LHCN-M2 (cell line): ENCODE data around the gene EIF3D. TPM values are rescaled to one million over a fixed set of nuclear protein-coding genes. Genes with fewer than 3 reads are reported as not detected.
A peak's percentile ranks its signal among the peaks of the same experiment; 100 is the strongest.

ENCODE experiments used
- DNase-seq: peaks from one replicate; pipeline ENCODE4 v3.0.0-alpha.2; 2012; ENCODE audit warnings: low read depth
- polyA plus RNA-seq: library from polyadenylated mRNA; unstranded; fragments of >200 nt; gene quantifications from one replicate; pipeline ENCODE4 v1.2.1, GENCODE V29; 2012; ENCODE audit warnings: missing spikeins
- total RNA-seq: library from RNA; depleted of rRNA; stranded (reverse); fragments of >200 nt; gene quantifications from 2 replicates; pipeline ENCODE4 v1.2.3, GENCODE V29; 2014; rRNA removed

Gene EIF3D, protein sequence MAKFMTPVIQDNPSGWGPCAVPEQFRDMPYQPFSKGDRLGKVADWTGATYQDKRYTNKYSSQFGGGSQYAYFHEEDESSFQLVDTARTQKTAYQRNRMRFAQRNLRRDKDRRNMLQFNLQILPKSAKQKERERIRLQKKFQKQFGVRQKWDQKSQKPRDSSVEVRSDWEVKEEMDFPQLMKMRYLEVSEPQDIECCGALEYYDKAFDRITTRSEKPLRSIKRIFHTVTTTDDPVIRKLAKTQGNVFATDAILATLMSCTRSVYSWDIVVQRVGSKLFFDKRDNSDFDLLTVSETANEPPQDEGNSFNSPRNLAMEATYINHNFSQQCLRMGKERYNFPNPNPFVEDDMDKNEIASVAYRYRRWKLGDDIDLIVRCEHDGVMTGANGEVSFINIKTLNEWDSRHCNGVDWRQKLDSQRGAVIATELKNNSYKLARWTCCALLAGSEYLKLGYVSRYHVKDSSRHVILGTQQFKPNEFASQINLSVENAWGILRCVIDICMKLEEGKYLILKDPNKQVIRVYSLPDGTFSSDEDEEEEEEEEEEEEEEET
- 455 and 528 TPM in 2 replicates for total RNA-seq
- 244 TPM for polyA plus RNA-seq

DNA sequence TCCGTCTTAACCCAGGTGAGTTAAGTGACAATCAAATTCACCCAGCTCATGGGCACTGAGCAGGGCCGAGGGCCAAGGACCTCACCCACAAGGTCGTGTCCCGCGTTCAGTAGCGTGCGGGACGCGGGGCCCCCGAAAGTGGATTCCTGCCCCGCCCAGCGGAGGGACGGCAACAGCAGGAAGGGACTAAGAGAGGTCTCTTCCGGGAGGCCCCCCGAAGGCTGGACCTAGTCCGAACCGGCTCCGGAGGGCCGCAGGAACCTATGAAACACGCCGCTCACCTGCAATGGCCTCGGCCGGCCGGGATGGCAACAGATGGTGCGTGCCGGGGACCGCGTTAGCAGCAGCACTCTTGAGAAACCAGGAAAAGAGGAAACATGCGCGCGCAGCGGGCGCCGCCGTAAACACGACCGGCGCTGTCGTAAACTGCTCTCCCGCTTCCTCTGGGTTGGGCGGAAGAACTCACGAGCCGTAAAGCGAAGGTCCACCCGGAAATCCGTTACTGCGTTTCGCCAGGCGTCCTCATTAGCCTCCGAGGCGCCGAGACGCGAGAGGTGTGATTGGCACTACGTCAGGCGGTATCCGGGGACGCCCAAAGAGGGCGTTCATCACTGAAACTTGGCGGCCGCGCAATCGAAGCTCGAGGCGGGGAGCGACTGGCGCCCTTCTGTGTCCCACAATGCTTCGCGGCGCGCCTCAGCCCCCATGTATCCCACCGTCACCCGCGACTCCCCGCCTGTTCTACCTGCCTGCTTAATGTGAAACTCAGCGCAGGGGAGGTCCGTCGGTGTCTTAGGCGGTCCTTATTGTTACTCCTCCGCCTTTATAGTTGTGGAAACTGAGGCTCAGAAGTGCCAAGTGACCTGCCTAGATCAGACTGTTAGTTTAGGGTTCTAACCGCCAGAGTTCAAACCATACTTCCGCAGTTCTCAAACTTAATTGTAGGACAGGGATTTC lies at the start of gene EIF3D:
Gene EIF3D (minus strand): TSS at position 372 of the 957 bp plus-strand sequence. CDS start 3,045 bp downstream, outside the sequence.
- DNase-seq = peak; percentile 100

DNA sequence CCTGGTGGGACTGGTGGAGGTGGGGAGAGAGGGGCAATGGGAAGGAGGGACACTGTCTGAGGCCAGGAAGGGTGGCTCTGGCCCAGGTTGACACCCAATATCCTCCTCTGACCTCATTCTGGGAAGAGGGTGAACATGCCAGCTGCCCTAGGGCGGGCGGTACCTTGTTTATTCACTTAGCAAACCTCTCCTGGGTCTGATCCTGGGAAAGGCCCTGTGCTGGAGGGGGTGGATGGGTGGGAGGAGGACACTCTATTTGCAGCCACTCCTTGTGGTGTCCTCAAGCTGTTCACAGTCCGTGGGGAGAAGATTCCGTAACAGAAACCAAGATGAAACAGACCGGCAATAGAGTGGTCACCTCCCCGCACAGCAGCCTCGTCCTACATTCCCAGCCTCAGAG lies 49.7 kb upstream of the EIF3D start:
- DNase-seq = no peak

DNA sequence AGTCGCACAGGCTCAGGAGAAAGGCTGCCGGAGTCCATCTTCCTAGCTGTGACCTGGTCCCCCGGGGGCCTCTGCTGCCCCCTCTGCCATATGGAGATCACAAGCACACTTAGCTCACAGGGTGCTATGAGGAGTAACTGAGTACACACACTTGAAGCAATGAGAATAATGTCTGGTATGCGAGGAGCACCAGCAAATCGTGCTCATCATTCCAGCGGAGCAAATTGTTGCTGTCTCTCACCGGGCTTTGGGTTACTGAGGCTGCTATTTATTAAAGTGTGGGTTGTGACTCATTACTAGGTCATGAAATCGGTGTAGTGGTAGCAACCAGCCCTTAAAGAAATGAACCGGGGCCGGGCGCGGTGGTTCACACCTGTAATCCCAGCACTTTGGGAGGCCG lies 48.1 kb upstream of the EIF3D start:
- peak; percentile 86 for DNase-seq

DNA sequence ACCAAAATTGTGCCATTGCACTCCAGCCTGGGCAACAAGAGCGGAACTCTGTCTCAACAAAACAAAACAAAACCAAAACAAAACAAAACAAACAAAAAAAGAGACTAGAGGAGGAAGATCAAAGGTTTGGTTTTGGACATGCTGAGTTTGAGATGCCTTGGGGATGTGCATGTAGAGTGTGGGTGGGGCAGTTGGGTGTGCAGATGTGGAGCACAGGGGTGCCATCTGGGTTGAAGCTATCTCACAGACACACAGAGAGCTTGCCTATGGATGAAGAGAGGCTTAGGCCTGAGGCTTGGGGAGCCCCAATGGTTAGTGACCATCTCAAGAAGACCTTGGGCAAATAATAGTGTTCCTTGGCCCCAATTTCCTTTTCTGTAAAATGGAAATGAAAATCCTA lies 45.8 kb upstream of the EIF3D start:
- DNase-seq = no peak

DNA sequence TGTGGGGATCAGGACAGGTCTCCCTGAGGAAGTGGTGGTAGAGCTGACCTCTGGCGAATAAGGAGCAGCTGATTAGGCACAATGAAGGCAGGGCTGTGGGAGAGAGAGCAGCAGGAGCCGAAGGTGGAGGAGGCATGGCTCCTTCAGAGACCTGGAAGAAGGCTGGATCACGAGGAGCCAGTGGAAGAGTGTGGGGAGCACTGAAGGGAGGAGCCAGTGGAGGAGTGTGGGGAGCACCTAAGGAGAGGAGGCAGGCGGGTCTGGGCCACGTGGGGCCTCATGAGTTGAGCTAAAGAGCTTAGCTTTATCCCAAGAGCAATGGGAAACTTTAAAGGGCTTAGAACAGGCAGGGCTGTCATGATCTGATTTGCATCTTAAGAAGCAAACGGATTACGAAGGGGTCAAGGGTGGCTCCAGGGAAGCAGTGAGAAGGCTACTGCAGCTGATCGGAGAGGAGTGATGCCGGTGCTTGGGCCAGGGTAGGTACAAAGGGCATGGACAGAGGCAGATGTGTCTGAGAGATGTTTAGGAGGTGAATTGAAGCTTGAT lies 44.9 kb upstream of the EIF3D start:
- no peak for DNase-seq

DNA sequence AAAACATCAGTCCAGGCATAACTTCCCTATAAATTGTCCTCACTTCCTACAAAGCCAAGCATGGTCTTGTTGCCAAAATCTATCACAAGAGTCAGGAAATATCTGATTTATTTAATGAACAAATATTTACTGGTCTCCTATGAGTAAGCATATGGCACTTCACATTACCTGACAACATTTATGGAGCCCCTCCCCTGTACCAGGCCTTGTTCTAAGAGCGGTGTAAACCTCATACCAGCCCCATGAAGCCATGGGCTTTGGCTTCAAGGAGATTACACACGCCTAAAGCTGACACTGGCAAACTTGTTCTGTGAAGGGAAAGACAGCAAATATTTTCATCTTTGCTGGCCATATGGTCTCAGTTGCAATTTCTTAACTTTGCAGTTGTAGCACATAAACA lies 43.0 kb upstream of the EIF3D start:
- DNase-seq = no peak

DNA sequence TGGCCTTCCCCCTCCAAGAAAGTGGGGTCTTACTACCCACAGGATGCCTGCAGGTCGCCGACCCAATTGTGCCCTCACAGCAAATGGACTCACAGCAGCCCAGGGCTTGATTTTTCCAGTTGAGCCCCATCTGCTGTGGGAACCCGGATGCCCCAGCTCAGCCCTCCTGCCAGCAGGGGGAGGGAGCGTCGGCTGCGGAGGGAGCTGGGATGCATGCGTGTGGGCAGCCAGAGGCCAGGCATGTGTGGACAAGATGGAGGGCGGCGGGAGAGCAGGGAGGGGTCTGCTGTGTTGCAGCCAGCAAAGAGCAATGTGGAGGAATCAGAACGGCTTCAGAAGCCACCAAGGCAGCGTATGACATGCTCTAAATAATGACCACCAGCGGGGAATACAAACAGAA lies 41.0 kb upstream of the EIF3D start:
- DNase-seq = no peak

DNA sequence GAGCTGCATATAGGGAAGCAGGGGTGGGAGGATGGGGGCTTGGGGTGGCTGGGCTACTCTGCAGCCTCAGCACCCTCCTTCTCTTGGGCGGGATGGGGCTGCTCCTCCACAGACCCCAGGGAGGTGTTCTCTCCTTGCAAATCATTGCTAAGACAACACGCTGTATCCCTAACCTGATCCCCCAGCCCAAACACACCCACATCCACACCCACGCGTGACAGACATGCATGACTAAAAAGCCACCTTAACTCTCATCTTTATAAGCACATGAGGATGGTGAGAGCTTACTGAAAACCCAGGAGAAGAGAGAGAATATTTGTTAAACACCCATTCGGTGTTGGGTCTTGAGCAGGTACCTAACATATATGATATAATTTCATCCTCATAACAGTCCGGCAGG lies 39.9 kb upstream of the EIF3D start:
- no peak for DNase-seq

DNA sequence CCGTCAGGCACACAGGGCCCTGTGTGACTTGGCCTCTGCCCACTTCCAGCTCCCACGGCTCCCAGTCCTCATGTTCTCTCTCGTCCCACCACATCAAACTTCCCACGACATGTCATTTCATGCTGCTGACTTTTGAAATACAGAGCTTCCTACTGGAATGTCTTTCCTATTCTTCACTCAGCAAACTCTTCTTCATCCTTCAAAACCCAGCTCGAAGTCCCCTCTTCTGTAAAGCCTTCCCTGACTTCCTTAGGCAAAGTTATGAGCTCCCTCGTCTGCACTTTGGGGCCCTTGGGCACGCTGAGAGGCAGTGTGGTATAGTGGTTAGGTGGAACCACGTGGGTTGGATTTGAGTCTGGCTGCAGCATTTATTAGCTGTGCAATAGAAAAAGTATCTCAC lies 37.8 kb upstream of the EIF3D start:
- DNase-seq = no peak

DNA sequence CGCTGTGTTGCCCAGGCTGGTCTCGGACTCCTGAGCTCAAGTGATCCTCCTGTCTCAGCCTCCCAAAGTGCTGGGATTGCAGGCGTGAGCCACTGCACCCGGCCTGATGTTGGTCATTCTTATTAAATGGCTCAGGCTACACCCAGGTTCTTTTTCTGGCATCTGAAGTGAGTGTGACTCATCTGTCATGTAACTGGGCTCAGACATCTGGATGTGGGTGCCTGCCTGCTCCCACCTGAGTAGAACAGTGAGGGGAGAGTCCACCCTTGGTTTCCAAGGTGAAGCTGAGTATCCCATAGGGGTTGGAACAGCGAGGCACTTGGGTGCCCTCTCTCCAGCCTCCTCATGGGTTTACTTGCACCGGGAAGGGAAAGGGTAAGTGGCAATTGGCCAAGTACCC lies 36.7 kb upstream of the EIF3D start:
- DNase-seq = peak; percentile 9

DNA sequence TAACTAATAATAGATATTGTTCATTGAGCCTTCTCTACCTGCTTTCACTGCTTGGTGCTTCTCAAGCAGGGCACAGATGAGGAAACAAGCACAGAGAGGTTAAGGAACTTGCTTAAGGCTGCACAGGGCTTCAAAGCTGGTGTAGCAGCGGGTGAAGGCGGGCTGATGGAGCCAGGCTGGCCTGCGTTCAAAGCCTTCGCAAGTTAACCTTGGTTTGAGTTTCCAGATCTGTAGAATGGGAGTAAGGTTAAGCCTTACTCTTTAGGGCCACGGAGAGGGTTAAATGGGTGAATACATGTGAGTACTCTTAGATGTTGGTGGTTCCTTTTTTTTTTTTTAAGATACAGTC lies 36.2 kb upstream of the EIF3D start:
- no peak for DNase-seq

DNA sequence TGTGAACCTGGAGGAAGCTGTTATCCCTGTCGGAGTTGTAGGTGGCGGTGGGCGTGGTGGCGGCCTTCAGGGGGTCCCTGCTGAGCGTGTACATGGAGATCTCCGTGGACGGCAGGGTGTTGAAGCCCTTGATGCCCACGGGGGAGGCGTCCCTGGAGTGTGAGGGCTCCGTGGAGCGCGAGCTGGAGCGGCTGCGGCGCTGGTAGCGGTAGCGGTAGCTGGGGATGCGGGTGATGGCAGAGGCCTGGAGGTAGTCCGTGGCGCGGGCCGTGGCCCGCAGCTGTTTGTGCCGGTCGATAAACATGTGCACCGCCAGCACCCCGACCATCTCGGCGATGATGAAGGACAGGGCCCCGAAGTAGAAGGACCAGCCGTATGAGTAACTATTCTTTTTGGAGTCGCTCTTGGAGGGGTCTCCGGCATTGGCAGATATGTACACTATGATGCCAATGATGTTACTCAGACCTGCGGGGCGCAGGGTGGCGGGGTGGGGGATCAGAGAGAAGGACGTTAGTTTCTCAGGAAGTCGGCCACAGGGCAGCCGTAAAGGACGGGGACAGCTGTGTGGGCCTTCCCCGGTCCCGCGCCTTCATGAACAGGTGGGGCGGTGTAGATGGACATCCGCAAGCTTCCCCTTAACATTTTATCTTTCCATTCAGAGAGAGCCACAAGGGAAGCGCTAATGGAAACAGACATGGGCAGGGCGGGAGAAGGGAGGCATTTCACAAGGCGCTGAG lies 35.6 kb upstream of the EIF3D start:
- peak; percentile 65 for DNase-seq

DNA sequence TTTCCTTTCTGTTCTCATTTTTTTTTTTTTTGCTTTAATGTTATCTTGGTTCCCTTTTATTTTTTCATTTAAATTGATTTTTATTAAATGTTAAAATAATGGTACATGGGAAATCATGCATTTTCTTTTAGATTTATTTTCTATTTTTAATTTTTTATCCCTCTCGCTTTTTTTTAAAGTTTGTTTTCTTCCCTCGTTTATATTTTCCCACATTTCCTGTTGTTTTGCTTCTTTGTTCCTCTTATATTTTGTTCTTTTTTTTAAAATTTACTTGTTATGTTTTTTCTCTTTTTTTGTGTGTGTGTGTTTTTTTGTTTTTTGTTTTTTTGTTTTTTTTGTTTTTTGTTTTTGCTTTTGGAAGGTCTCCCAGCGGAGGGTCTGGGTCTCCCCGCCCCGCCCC lies 34.9 kb upstream of the EIF3D start:
- no peak for DNase-seq

DNA sequence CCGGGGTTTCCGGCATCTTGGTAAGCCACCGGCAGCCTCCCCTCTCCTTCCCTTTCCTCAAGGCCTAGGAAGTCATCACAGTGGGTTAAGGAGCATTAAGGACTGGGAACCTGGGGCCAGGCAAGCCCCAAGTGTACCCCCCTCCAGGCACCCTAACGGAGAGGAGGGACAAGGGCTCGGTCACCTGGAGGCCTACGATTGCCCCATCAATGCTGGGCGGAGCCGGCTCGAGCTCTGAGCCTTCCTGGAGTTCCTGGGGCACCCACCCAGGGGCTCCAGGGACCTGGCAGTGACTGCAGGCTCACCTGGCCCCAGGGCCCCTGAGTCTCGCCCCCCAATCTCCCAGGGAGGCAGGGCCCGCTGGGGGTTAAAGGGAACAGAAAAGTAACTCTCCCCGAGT lies 34.5 kb upstream of the EIF3D start:
- no peak for DNase-seq

DNA sequence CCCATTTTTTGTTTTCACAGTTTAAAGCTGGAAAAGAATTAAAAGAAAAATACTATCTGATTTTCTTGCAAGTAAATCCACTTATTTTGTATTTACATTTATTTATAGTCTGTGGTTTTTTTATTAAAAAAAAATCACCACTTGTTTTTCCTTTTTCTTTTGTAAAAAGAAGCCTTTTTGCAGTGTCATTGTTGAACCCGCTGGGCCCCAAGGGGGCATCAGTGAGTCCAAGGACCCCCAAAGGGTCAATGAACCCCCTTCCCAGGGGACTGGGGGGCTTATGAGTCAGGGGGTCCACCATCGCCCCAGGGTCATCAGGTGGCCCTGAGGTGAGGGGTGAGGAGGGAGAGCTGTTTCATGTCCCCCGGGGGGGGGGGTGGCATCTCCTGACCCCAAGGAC lies 34.0 kb upstream of the EIF3D start:
- DNase-seq = no peak

DNA sequence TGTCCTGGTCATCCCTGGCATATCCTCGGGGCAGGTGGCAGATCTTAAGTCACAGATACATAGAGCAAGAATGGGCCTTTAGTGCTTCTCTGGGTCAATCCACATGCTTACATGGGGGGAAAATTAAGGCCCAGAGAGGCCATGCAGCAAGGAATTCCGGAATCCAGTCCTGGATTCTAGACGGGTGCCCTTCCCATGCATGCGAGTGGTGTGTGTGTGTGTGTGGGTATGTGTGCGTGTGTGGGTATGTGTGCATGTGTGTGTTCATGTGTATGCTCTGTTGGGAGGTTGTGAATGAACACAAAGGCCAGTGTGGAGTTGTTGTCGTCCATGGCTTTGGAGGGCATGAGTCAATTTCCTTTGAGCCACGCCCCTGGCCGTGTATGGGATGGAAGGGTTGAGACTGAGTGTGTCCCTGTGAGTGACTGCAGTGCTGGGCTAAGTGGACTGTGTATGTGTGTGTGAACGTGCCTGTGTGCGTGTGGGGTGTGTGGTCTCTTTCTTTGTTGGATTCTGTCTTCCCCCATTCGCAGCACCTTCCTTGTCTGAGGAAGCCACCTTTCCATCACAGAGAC lies 33.4 kb upstream of the EIF3D start:
- peak; percentile 41 for DNase-seq

DNA sequence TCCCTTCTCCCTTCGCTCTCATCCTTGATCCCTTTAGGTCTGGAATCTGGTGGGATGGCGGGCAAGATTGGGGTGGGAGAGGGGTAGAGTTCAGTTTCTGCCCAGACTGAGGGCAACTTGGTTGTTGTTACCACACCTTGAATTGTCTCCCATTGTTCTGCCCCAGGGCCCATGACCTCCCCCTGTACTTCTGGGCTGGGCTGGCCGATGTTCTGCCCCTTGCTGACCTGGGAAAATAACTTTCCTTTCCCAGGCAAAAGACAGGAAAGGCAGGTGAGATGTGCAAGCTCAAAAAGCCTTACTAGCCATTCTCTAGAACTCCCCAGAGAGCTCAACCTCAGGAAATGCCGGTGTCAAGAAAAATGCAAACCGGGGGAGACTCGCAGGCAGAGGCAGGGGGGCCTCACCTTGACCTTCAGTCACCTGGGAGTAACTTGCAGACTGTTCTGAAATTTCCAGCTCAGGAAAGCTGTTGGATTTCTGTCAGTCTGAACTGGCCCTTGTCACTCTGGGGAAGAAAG lies 32.4 kb upstream of the EIF3D start:
- no peak for DNase-seq

DNA sequence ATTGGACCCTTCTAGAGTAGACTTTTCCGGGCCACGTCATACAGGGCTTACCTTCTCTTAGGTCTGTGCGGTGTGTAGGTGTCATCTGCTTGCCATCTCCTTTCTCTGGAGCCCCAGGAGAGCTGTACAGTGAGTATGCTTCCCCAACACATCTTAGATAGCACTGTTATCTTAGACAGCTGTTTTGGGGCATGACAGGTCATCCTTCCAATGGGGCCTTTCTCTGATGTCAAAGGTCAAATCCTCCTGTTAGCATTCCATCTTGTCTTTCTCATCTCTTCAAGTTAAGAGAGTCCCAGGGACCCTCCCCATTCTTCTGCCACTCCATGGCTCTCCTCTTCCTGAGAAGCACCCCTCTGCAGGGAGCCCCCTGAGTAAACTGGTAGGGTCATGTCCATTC lies 31.0 kb upstream of the EIF3D start:
- DNase-seq = no peak

DNA sequence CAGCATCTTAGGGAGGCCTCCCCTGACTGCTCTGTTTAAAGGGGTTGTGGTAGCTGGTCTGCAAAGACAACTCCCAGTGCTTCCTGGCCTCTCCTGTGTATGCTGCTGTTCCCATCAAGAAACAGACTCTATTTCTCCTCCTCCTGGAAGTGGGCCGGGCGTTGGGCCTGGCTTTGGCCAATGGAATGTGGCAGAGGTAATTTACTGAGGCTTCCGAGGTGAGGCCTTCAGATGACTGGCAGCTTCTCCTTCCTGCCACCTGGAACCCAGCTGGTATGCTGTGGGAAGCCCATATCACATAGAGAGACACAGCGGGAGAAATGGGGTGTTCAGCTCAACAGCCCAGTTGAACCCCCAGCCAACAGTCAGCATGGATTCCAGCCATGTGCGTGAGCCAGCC lies 25.1 kb upstream of the EIF3D start:
- DNase-seq = no peak

DNA sequence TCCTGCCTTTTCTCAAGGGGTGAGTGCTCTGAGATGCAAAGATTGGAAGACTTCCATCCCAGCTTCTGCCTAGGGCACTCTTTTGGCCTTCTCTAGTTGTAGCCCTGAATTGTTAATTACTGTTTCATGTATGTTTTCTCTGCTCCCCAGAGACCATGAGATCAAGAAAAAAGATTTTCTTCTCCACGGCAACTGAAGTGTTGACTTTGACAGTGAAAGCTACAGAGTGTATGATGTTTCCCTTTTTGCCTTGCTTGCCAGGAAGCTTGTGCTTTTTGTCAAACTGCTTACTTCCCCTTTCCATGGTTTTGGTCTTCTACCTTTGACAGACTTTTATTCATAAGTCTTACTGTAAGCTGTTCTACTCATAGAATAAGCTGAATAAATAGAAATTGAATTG lies 23.3 kb upstream of the EIF3D start:
- DNase-seq = no peak
